ENCODE results near the gene EFS.
A peak's percentile ranks its signal among the peaks of the same experiment; 100 is the strongest.

Gene EFS, protein sequence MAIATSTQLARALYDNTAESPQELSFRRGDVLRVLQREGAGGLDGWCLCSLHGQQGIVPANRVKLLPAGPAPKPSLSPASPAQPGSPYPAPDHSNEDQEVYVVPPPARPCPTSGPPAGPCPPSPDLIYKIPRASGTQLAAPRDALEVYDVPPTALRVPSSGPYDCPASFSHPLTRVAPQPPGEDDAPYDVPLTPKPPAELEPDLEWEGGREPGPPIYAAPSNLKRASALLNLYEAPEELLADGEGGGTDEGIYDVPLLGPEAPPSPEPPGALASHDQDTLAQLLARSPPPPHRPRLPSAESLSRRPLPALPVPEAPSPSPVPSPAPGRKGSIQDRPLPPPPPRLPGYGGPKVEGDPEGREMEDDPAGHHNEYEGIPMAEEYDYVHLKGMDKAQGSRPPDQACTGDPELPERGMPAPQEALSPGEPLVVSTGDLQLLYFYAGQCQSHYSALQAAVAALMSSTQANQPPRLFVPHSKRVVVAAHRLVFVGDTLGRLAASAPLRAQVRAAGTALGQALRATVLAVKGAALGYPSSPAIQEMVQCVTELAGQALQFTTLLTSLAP

GRCh38 chr14:23365036-23365731 lies at the start of gene EFS:
Gene EFS, minus strand, starts transcription at chr14:23365172. Its CDS starts 147 bp downstream, at chr14:23365025.
- peak within 1 kb of the TSS; percentile 76 for H3K27ac ChIP-seq
- no peak for DNase-seq (ENCODE audit: low read depth, low spot score)

DNA sequence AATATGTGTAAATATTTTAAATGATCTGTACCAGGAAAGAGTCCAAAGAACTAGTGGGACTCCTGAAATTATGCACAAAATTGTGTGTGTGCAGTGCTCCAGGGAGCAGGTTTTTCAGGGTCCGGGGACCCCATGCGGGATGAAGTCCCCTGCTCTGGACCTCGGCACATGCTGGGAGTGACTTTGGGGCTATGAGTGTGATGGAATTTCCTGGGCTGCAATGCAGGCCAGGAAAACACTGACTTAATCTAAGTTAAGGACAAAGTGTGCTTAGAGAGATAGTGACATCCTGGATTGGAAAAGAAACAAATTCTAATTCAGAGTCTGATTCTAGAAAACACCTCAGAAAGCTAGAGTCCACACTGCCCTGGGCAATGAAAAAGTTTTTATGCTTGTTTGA lies 49.3 kb upstream of the EFS start:
- no peak overlapping the region for H3K27ac ChIP-seq
- no peak for DNase-seq (ENCODE audit: low read depth, low spot score)

DNA sequence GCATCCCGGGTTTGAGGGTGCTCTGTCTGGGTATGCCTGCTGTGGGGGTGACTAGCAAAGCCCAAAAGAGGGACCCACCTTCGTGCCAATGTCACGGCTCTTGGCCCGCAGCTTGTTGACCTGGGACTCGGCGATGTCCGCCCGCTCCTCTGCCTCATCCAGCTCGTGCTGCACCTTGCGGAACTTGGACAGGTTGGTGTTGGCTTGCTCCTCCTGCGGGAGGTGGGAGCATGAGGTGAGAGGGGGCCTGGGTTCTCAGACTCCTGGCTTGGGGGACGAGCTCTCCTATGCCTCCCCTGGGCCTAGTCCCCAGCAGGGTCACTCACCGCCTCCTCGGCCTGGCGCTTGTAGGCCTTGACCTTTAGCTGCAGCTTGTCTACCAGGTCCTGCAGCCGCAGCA lies 48.7 kb upstream of the EFS start:
- H3K27ac ChIP-seq = no peak overlapping the region

GRCh38 chr14:23411563-23412525 lies 46.9 kb upstream of the EFS start:
- DNase-seq (ENCODE audit: low read depth, low spot score) = no peak
- H3K27ac ChIP-seq = no peak overlapping the region

More for the DNA sequence above, 48.7 kb upstream of the EFS start:
- no peak for DNase-seq (ENCODE audit: low read depth, low spot score)

GRCh38 chr14:23409966-23410635 lies 45.1 kb upstream of the EFS start:
- no peak for DNase-seq (ENCODE audit: low read depth, low spot score)
- H3K27ac ChIP-seq = no peak overlapping the region

- no peak overlapping the region for H3K27ac ChIP-seq
- DNase-seq (ENCODE audit: low read depth, low spot score) = no peak
These were observed 44.5 kb upstream of the EFS start for GRCh38 chr14:23409475-23409874.

GRCh38 chr14:23408307-23408630 lies 43.3 kb upstream of the EFS start:
- no peak overlapping the region for H3K27ac ChIP-seq
- no peak for DNase-seq (ENCODE audit: low read depth, low spot score)

DNA sequence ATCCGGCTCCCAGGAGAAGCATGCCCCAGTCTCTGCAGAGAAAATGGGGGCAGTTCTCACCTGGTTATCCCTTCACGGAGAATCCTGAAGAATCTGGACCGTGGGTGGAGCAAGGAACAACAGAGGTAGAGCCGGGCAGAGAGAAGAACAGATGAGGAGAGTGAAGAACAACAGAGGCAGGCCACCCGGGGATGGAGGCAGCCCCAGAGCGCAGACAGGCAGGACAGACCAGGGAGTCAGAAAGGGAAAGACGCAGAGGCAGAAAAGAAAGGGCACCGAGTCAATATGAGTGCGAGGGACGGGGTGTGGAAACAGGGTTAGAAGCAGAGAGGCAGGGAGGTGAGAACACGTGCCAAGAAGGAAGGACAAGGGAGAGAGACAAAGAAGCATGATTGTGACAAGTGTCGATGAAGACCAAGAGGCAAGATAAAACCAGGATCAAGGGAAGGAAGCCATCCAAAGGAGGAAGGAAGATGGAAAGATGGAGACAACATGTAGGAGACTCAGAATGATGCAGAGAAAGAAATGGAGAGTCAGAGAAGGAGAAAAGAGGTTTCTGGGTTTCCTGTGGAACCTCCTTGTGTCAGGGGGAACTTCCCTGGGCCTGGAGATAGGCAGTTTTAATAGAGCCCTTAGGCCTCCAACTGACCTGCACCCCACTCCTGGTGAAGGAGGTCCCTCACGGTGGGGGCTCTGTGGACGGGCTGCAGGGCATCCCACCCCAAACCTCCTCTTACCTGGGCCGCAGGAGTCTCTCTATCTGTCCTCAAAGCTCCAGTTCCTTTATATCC lies 42.7 kb upstream of the EFS start, which contains the start of gene MYH6:
MYH6 (minus strand) TSS at position 758 of the 791 bp plus-strand sequence. CDS start 1,050 bp downstream, outside the sequence.
- DNase-seq (ENCODE audit: low read depth, low spot score) = no peak
- no peak within 1 kb of the TSS for H3K27ac ChIP-seq

DNA sequence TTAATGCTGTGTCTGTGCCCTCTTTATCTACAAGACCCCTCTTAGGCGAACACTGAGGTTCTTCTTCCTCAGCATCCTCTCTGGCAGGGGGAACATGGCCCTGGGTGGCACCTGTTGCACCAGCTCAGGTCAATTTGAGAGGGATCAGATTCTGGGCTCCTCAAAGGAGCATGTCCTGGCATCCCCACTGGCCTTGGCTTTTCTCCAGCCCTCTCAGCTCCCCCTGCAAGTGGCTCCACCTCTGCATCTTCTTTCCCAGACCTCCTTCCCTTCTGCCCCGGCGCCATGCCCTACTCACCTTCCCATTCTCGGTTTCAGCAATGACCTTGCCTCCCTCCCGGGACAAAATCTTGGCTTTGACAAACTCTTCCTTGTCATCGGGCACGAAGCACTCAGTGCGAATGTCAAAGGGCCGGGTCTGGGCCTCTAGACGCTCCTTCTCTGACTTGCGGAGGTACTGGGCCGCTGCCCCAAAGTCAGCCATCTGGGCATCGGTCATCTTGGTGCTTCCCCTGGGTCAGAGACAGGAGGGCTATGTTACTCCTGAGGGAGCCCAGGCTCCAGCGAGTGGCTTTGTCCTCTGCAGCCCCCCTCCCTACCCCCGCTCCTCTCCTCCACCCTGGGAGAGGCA lies 41.9 kb upstream of the EFS start:
- no peak overlapping the region for H3K27ac ChIP-seq
- no peak for DNase-seq (ENCODE audit: low read depth, low spot score)

DNA sequence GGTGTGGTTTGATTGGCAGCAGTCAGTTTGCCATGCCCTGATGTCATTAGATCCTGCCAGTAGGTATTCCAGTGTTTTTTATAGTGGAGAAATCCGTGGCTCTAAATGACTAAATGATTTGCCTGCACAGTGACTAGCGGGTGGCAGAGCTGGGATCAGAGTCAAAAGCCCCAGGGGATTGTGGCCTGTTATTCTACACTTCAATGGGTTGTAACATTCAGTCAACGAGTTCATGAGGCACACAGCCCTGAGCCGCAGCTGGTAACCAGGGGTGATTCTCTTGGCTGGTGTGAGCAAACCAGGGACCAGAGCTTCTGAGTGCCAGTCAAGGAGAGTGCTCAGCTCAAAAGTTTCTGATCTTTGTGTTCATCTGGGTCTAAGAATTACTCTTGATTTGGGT lies 41.3 kb upstream of the EFS start:
- no peak overlapping the region for H3K27ac ChIP-seq
- DNase-seq (ENCODE audit: low read depth, low spot score) = no peak

DNA sequence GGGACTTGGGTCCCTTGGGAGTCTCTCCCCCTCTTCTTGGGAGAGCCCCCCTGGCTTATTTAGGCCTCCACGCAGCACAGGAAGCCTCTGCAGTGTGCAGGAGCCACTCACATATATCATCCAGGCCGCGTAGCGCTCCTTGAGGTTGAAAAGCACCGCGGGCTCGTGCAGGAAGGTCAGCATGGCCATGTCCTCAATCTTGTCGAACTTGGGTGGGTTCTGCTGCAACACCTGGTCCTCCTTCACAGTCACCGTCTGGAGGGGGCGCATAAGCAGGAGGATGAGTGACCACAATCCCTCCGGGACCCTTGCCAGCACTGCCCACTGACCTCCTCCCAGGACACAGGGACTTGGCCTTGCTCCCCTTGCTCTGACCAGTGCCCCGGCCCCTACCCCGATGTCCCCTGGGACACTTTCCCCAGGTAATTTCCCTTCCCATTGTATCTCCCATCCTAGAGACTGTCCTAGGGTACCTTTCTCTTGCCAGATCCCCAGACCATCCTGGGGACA lies 40.6 kb upstream of the EFS start:
- DNase-seq (ENCODE audit: low read depth, low spot score) = no peak
- H3K27ac ChIP-seq = no peak overlapping the region

- DNase-seq (ENCODE audit: low read depth, low spot score) = no peak
- no peak overlapping the region for H3K27ac ChIP-seq
These were observed 40.1 kb upstream of the EFS start for GRCh38 chr14:23405096-23405495.

DNA sequence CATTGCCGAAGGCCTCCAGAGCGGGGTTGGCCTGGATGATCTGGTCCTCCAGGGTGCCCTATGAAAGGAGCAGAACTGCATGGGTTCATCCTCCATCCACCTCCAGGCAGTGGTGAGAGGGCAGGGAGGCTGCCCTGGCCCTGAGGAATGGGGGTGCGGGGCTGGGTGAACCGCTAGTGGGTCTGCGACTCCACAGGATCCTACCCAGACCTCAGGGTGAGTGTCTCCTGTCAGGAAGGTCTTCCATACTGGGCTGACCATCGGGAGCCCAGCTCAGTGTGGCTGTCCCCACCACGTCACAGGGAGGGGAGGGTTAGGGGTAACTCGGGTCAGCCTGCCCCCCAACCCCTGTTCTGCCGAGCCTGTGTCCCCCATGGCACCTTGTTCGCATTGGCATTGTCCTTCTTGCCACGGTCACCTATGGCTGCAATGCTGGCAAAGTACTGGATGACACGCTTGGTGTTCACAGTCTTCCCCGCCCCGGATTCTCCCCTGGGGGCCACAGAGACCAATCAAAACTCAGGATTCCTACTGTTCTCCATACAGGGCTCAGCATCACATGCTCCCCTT lies 39.4 kb upstream of the EFS start:
- DNase-seq (ENCODE audit: low read depth, low spot score) = no peak
- H3K27ac ChIP-seq = no peak overlapping the region

DNA sequence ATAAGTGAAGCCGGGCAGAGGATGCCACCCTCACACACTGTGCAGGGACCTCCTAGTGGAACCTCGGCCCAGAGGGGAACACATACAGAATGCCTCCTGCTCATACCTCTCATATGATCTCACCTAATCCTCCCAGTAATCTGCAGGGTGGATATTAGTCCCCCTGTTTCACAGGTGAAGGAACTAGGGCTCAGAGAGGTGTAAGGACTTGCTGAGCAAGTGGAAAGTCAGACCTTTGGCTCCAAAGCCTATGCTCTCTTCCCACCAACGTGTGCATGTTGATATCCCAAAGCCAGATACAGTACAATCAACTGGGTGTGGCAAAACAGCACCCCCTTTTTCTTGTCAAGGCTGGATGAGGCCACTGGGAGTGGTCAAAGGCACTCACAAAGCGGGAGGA lies 38.9 kb upstream of the EFS start:
- DNase-seq (ENCODE audit: low read depth, low spot score) = no peak
- H3K27ac ChIP-seq = no peak overlapping the region

DNA sequence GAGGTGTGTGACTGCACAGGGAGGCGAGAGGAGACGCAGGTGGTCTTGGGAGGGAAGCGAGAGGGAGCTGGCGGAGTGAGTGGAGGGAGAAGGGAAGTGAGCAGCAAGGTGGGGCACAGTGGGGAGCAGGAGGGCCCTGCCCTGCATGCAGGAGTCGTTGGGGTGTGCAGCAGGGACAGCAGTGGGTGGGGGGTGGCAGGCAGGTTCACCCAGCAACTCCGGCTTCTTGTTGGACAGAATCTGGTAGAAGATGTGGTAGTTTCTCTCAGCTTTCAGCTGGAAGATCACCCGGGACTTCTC lies 38.1 kb upstream of the EFS start:
- no peak overlapping the region for H3K27ac ChIP-seq
- no peak for DNase-seq (ENCODE audit: low read depth, low spot score)

DNA sequence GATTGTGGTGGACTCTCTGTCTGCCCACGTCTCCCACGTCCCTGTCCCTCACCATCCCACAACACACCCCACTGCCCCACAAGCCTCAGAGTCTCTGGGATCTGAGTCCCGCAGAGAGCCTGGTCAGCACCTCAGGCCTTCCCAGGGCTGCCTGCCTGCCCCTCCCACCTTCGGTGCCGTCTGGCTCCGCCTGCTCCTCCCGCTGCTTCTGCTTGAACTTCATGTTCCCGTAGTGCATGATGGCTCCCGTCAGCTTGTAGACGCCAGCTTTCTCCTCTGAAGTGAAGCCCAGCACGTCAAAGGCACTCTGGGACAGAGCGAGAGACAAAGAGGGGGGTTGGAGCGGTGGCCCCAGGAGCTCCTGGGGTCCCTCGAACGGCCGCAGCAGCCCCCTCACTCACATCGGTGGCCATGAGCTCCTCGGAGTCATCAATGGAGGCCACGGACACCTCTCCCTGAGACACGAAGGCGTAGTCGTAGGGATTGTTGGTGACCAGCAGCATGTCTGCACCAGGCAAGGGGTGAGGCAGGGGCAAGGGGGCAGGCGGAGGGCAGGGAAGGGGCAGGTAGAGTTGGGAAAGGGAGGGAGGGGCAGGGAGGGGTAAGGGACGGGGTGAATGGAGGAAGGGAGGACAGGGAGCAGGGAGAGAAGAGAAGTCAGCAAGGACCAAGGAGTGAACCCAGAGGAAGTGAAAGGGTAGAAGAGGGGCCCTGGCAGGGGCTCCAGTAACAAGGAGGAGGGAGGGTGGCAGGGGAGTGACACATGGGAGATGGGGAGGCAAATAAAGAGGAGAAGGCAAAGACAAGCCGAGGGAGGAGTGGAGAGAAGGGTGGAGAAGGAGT lies 37.5 kb upstream of the EFS start:
- DNase-seq (ENCODE audit: low read depth, low spot score) = no peak
- H3K27ac ChIP-seq = no peak overlapping the region

DNA sequence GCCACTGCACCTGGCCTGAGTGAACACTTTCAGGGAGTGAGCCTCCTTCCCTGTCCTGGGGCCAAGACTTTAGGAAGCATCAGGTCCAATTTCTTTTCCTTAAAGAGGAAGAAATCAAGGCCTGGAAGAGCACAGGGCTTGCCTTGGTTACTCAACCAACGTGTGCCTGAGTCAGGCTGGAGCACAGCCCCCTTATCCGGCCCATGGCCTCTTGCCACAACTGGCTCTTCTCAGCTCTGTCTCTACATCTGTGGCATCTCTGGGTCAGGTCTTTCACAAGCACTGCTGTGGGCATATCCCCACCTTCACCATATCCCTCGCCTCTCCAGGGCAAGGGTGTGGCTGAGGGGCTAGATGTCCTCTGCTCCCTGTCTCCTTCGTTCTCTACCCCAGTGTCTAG lies 36.3 kb upstream of the EFS start:
- H3K27ac ChIP-seq = no peak overlapping the region
- no peak for DNase-seq (ENCODE audit: low read depth, low spot score)

Measured in epithelial cell of prostate (primary cell).